ENCODE measurements around the gene DIO1.

DNA sequence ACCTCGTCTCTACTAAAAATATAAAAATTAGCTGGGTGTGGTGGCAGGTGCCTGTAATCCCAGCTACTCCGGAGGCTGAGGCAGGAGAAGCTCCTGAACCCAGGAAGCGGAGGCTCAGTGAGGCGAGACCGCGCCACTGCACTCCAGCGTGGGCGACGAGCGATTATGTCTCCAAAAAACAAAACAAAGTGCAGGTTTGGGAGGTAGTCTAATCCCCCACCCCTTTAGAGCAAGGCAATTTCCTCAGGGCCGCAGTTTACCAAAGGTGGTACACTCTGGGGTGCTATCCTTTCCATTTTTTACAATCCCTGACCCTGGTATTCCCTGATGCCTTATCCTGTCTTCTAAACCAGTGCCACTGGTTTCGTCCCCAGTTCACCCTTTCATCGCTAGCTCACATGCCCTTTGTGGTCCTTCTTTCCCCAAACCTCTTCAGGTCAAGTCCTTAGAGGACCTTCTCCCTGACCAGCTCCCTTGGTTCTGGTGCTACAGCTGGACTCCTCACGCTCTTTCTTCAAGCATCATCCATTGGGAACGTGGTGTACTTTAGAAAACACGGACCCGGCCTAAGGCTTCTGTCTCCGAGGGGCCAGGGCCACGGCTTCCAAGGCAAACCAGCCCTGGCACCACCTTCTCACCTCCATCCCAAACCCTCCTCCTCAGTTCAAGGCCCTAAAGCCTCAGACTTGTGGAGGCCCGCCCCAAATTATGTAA lies 50.6 kb downstream of the DIO1 start:
- TF ChIP-seq, protein P1, sequence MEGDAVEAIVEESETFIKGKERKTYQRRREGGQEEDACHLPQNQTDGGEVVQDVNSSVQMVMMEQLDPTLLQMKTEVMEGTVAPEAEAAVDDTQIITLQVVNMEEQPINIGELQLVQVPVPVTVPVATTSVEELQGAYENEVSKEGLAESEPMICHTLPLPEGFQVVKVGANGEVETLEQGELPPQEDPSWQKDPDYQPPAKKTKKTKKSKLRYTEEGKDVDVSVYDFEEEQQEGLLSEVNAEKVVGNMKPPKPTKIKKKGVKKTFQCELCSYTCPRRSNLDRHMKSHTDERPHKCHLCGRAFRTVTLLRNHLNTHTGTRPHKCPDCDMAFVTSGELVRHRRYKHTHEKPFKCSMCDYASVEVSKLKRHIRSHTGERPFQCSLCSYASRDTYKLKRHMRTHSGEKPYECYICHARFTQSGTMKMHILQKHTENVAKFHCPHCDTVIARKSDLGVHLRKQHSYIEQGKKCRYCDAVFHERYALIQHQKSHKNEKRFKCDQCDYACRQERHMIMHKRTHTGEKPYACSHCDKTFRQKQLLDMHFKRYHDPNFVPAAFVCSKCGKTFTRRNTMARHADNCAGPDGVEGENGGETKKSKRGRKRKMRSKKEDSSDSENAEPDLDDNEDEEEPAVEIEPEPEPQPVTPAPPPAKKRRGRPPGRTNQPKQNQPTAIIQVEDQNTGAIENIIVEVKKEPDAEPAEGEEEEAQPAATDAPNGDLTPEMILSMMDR (IDR thresholded peaks at IDR 0.05), result no peak
- TF ChIP-seq EP300 (IDR thresholded peaks at IDR 0.05) (no peak), POLR2AphosphoS5 (IDR thresholded peaks at IDR 0.05) (no peak)

Data from esophagus muscularis mucosa (tissue), 4 donors.